HepG2 (cell line): ENCODE measurements around the gene WDR62. TPM values are rescaled to one million over a fixed set of nuclear protein-coding genes. Genes with fewer than 3 reads are reported as not detected.

Experiments used
- AGO2 ChIP-seq: fragments of 200-400 bp; formaldehyde crosslinking; optimal IDR thresholded peaks from 2 replicates; pipeline ENCODE3; 2017; ENCODE audit warnings: mild to moderate bottlenecking, low read depth, low read length, moderate library complexity
- GPN1 ChIP-seq: sonication (generic); formaldehyde crosslinking; IDR thresholded peaks from 2 replicates; pipeline ENCODE4 v1.5.1; 2020; ENCODE audit warnings: missing genetic modification reagents, borderline replicate concordance
- PATZ1 ChIP-seq: sonication (generic); formaldehyde crosslinking; IDR thresholded peaks from 2 replicates; pipeline ENCODE4 v1.4.0; 2020; ENCODE audit warnings: missing genetic modification reagents
- PITX1 ChIP-seq: sonication (generic); formaldehyde crosslinking; IDR thresholded peaks from 2 replicates; pipeline ENCODE4 v1.5.1; 2020; ENCODE audit warnings: mild to moderate bottlenecking, missing genetic modification reagents
- REXO4 ChIP-seq: sonication (generic); formaldehyde crosslinking; IDR thresholded peaks from 2 replicates; pipeline ENCODE4 v1.8.0; 2022; ENCODE audit warnings: missing genetic modification reagents, mild to moderate bottlenecking, borderline replicate concordance
- RFXANK ChIP-seq: IDR thresholded peaks from 2 replicates; pipeline ENCODE4 v1.6.1; 2016
- SAFB2 ChIP-seq: sonication (generic); formaldehyde crosslinking; IDR thresholded peaks from 2 replicates; pipeline ENCODE4 v1.5.1; 2020; ENCODE audit warnings: missing genetic modification reagents, low read depth, mild to moderate bottlenecking, borderline replicate concordance
- SMAD3 ChIP-seq: sonication (generic); formaldehyde crosslinking; IDR thresholded peaks from 2 replicates; pipeline ENCODE4 v1.4.0; 2020; ENCODE audit warnings: missing genetic modification reagents
- SMARCE1 ChIP-seq: fragments of 450-650 bp; IDR thresholded peaks from 2 replicates; pipeline ENCODE4 v1.6.1; 2017; ENCODE audit warnings: borderline replicate concordance
- SYNCRIP ChIP-seq: fragments of 200-400 bp; formaldehyde crosslinking; IDR thresholded peaks from 2 replicates; pipeline ENCODE4 v1.6.1; 2018; ENCODE audit warnings: mild to moderate bottlenecking, low read depth, low read length; ENCODE audit not compliant: insufficient read depth
- ZNF292 ChIP-seq: sonication (generic); formaldehyde crosslinking; IDR thresholded peaks from 2 replicates; pipeline ENCODE4 v1.8.1; 2022; ENCODE audit warnings: mild to moderate bottlenecking, low read depth, missing genetic modification reagents, borderline replicate concordance
- ZNF333 ChIP-seq: sonication (generic); formaldehyde crosslinking; IDR thresholded peaks from 2 replicates; pipeline ENCODE4 v1.4.0; 2020; ENCODE audit warnings: mild to moderate bottlenecking, missing genetic modification reagents, borderline replicate concordance
- ZNF572 ChIP-seq: sonication (generic); formaldehyde crosslinking; IDR thresholded peaks from 2 replicates; pipeline ENCODE4 v1.5.1; 2020; ENCODE audit warnings: mild to moderate bottlenecking, missing genetic modification reagents
- ZNF607 ChIP-seq: sonication (generic); formaldehyde crosslinking; IDR thresholded peaks from 2 replicates; pipeline ENCODE4 v1.5.1; 2020; ENCODE audit warnings: missing genetic modification reagents, mild to moderate bottlenecking, borderline replicate concordance
- ZNF775 ChIP-seq: sonication (generic); formaldehyde crosslinking; IDR thresholded peaks from 2 replicates; pipeline ENCODE4 v1.4.0; 2020; ENCODE audit warnings: missing genetic modification reagents, mild to moderate bottlenecking, moderate library complexity, borderline replicate concordance
- ZNF782 ChIP-seq: sonication (generic); formaldehyde crosslinking; IDR thresholded peaks from 2 replicates; pipeline ENCODE4 v1.4.0; 2020; ENCODE audit warnings: missing genetic modification reagents, mild to moderate bottlenecking, borderline replicate concordance
- ZSCAN5A ChIP-seq: sonication (generic); formaldehyde crosslinking; IDR thresholded peaks from 2 replicates; pipeline ENCODE4 v1.8.0; 2022; ENCODE audit warnings: mild to moderate bottlenecking, missing genetic modification reagents, borderline replicate concordance
- polyA plus RNA-seq, 8 experiments: library from polyadenylated mRNA; depleted of rRNA in 3 of 8; stranded (reverse) in 7 of 8; unstranded in 1 of 8; fragments of >200 nt; fragmentation: Illumina TruSeq in 4 of 8; extraction: Trizol in 4 of 8; gene quantifications; 2 replicates each; pipeline versions ENCODE4 v1.2.1 to v1.2.3, GENCODE V29; 2011 to 2016; ENCODE audit warnings: low read depth in 4 of 8, missing spikeins in 1 of 8, mixed read lengths in 1 of 8; ENCODE audit not compliant: insufficient read depth in 1 of 8
- total RNA-seq, 5 experiments: library from RNA; depleted of rRNA; stranded (reverse); fragments of >200 nt; fragmentation: Illumina TruSeq; extraction: Trizol; gene quantifications; 2 replicates each; pipeline ENCODE4 v1.2.3, GENCODE V29; 2016; ENCODE audit warnings: low read depth in 1 of 5
- TF ChIP-seq, protein P1 (sequence below): sonication (generic); formaldehyde crosslinking; IDR thresholded peaks from 2 replicates; pipeline ENCODE4 v1.4.0; 2020; ENCODE audit warnings: missing genetic modification reagents
- TF ChIP-seq, protein P2 (sequence below): sonication (generic); formaldehyde crosslinking; IDR thresholded peaks from 2 replicates; pipeline ENCODE4 v1.4.0; 2020; ENCODE audit warnings: low read depth, mild to moderate bottlenecking, missing genetic modification reagents
- TF ChIP-seq, protein P3 (sequence below), 2 experiments: fragments of 450-650 bp in 1 of 2; sonication (generic) in 1 of 2; formaldehyde crosslinking; IDR thresholded peaks; 2 replicates each; pipeline versions ENCODE4 v1.5.0 to v1.8.0; 2020 to 2022; ENCODE audit warnings: mild to moderate bottlenecking in 1 of 2, missing genetic modification reagents in 1 of 2

Gene WDR62
- total and polyA plus RNA-seq, 2 of the 13 experiments (the other 11 are each of a cell fraction or from before 2014, with no cell fraction given): 5.8 to 12.5 TPM

GRCh38 chr19:36113894-36114720 is 59.4 kb downstream of the WDR62 start (continued):
- TF ChIP-seq, protein P1, sequence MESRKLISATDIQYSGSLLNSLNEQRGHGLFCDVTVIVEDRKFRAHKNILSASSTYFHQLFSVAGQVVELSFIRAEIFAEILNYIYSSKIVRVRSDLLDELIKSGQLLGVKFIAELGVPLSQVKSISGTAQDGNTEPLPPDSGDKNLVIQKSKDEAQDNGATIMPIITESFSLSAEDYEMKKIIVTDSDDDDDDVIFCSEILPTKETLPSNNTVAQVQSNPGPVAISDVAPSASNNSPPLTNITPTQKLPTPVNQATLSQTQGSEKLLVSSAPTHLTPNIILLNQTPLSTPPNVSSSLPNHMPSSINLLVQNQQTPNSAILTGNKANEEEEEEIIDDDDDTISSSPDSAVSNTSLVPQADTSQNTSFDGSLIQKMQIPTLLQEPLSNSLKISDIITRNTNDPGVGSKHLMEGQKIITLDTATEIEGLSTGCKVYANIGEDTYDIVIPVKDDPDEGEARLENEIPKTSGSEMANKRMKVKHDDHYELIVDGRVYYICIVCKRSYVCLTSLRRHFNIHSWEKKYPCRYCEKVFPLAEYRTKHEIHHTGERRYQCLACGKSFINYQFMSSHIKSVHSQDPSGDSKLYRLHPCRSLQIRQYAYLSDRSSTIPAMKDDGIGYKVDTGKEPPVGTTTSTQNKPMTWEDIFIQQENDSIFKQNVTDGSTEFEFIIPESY (CRISPR knock-in tag): peak; percentile 67
- TF ChIP-seq ZNF333 (CRISPR knock-in tag) (no peak), AGO2 (peak; percentile 15), SAFB2 (CRISPR knock-in tag) (0 out of 2 replicates have a peak, but pooled peaks have one; percentile 45), SYNCRIP (no peak), ZNF292 (CRISPR knock-in tag) (no peak), ZNF572 (CRISPR knock-in tag) (no peak), GPN1 (CRISPR knock-in tag) (no peak), SMAD3 (no peak), PATZ1 (CRISPR knock-in tag) (0 out of 2 replicates have a peak, but pooled peaks have one; percentile 32), ZNF782 (no peak), RFXANK (no peak), ZSCAN5A (CRISPR knock-in tag) (no peak), SMARCE1 (no peak), ZNF775 (CRISPR knock-in tag) (no peak), REXO4 (CRISPR knock-in tag) (no peak), PITX1 (no peak), ZNF607 (no peak)
- TF ChIP-seq, protein P2, sequence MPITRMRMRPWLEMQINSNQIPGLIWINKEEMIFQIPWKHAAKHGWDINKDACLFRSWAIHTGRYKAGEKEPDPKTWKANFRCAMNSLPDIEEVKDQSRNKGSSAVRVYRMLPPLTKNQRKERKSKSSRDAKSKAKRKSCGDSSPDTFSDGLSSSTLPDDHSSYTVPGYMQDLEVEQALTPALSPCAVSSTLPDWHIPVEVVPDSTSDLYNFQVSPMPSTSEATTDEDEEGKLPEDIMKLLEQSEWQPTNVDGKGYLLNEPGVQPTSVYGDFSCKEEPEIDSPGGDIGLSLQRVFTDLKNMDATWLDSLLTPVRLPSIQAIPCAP (CRISPR knock-in tag): no peak
- TF ChIP-seq, protein P3, sequence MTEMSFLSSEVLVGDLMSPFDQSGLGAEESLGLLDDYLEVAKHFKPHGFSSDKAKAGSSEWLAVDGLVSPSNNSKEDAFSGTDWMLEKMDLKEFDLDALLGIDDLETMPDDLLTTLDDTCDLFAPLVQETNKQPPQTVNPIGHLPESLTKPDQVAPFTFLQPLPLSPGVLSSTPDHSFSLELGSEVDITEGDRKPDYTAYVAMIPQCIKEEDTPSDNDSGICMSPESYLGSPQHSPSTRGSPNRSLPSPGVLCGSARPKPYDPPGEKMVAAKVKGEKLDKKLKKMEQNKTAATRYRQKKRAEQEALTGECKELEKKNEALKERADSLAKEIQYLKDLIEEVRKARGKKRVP (CRISPR knock-in tag; IDR thresholded peaks at IDR 0.05): no peak
